COLO668 (cell line): ENCODE data around the gene FBXO48.
A peak's percentile ranks its signal among the peaks of the same experiment; 100 is the strongest.
"Not testable (repeated sequence)": the region's sequence is repeated elsewhere in the genome, so short reads cannot be mapped to it uniquely, and the experiment has no call there.

Experiments
- DNase-seq: peaks from one replicate; lab custom pipeline; 2025; ENCODE audit not compliant: unreplicated experiment; lab: John Stamatoyannopoulos, UW

FBXO48 gene

GRCh38 chr2:68472796-68473414 is 5.8 kb upstream of the FBXO48 start:
- DNase-seq: no peak

- DNase-seq: no peak
These were observed 4.3 kb upstream of the FBXO48 start for GRCh38 chr2:68471385-68471784.

GRCh38 chr2:68469935-68470334 is 2.8 kb upstream of the FBXO48 start:
- DNase-seq: no peak

- DNase-seq: no peak
These were observed 1.7 kb upstream of the FBXO48 start for GRCh38 chr2:68468801-68469200.

- no peak for DNase-seq
These were observed 367 bp downstream of the FBXO48 start for GRCh38 chr2:68466778-68467076.

GRCh38 chr2:68466361-68466777 is 725 bp downstream of the FBXO48 start:
- no peak for DNase-seq

- DNase-seq: no peak
These were observed 1.8 kb downstream of the FBXO48 start for GRCh38 chr2:68465081-68465916.

- DNase-seq: no peak
These were observed 2.4 kb downstream of the FBXO48 start for GRCh38 chr2:68464651-68465050.

- no peak for DNase-seq
These were observed 3.7 kb downstream of the FBXO48 start for GRCh38 chr2:68463287-68463877.

GRCh38 chr2:68458981-68459380 is 8.1 kb downstream of the FBXO48 start:
- DNase-seq: no peak

- DNase-seq: no peak
These were observed 10.9 kb downstream of the FBXO48 start for GRCh38 chr2:68456198-68456597.

- DNase-seq: no peak
These were observed 12.4 kb downstream of the FBXO48 start for GRCh38 chr2:68454719-68455118.

- no peak for DNase-seq
These were observed 13.2 kb downstream of the FBXO48 start for GRCh38 chr2:68453761-68454360.

GRCh38 chr2:68452158-68452900 is 14.8 kb downstream of the FBXO48 start:
- DNase-seq: no peak

GRCh38 chr2:68448671-68449653 is 18.1 kb downstream of the FBXO48 start:
- DNase-seq: no peak

- no peak for DNase-seq
These were observed 20.0 kb downstream of the FBXO48 start for GRCh38 chr2:68447118-68447517.

- DNase-seq: not testable (repeated sequence)
These were observed 20.7 kb downstream of the FBXO48 start for GRCh38 chr2:68446425-68446824.

GRCh38 chr2:68441994-68442322 is 25.1 kb downstream of the FBXO48 start:
- no peak for DNase-seq

GRCh38 chr2:68441179-68441993 is 25.7 kb downstream of the FBXO48 start:
- DNase-seq: peak; percentile 71
